ENCODE results near the gene ZNF77. TPM values are rescaled to one million over a fixed set of nuclear protein-coding genes. Genes with fewer than 3 reads are reported as not detected.

ZNF77 gene
- total RNA-seq, 1 donor, result 5.8 TPM

- no peak overlapping the region for H3K27ac ChIP-seq (ENCODE audit: low read depth, low read length)
- H2AFZ ChIP-seq (ENCODE audit: low read length), result no peak overlapping the region
- H3K36me3 ChIP-seq (ENCODE audit: insufficient read depth, low read length), result no peaks in the 10 kb centered on the region
- H3K4me1 ChIP-seq (ENCODE audit: insufficient read depth, low read length), result no peaks in the 10 kb centered on the region
- H3K27me3 ChIP-seq (ENCODE audit: insufficient read depth, low read length), result peaks cover 9% of the 10 kb centered on the region
- no peaks in the 10 kb centered on the region for H3K9me3 ChIP-seq (ENCODE audit: low read depth, low read length)
- H3K4me2 ChIP-seq (ENCODE audit: insufficient read depth, low read length), result no peak overlapping the region
- DNase-seq (ENCODE audit: insufficient read length, low spot score, missing footprints), result peak; percentile 43
- no peak for TF ChIP-seq CTCF (IDR thresholded peaks at IDR 0.05; ENCODE audit: extremely low read depth, low read depth, low read length)
- H4K20me1 ChIP-seq (ENCODE audit: insufficient read depth, low read length), result no peaks in the 10 kb centered on the region
- no peak overlapping the region for H3K4me3 ChIP-seq (ENCODE audit: insufficient read depth, low read length)
- no peaks in the 10 kb centered on the region for H3K79me2 ChIP-seq (ENCODE audit: insufficient read depth, low read length)
Measured at GRCh38 chr19:2989236-2989946, 44.6 kb upstream of the ZNF77 start.

- Histone ChIP-seq H3K27ac (ENCODE audit: low read depth, low read length) (no peak overlapping the region), H3K4me2 (ENCODE audit: insufficient read depth, low read length) (no peak overlapping the region), H4K20me1 (ENCODE audit: insufficient read depth, low read length) (no peaks in the 10 kb centered on the region), H3K79me2 (ENCODE audit: insufficient read depth, low read length) (no peaks in the 10 kb centered on the region), H3K4me3 (ENCODE audit: insufficient read depth, low read length) (no peak overlapping the region), H3K27me3 (ENCODE audit: insufficient read depth, low read length) (peaks cover 9% of the 10 kb centered on the region), H2AFZ (ENCODE audit: low read length) (no peak overlapping the region), H3K36me3 (ENCODE audit: insufficient read depth, low read length) (no peaks in the 10 kb centered on the region), H3K9me3 (ENCODE audit: low read depth, low read length) (no peaks in the 10 kb centered on the region), H3K4me1 (ENCODE audit: insufficient read depth, low read length) (peaks cover 6% of the 10 kb centered on the region)
- no peak for TF ChIP-seq CTCF (IDR thresholded peaks at IDR 0.05; ENCODE audit: extremely low read depth, low read depth, low read length)
- DNase-seq (ENCODE audit: insufficient read length, low spot score, missing footprints), result peak; percentile 50
Measured at GRCh38 chr19:2988568-2988967, 43.8 kb upstream of the ZNF77 start.

GRCh38 chr19:2987797-2988196 lies 43.0 kb upstream of the ZNF77 start:
- no peak for DNase-seq (ENCODE audit: insufficient read length, low spot score, missing footprints)
- Histone ChIP-seq H3K9me3 (ENCODE audit: low read depth, low read length) (no peaks in the 10 kb centered on the region), H3K4me3 (ENCODE audit: insufficient read depth, low read length) (no peak overlapping the region), H3K4me1 (ENCODE audit: insufficient read depth, low read length) (peaks cover 14% of the 10 kb centered on the region), H2AFZ (ENCODE audit: low read length) (no peak overlapping the region), H3K4me2 (ENCODE audit: insufficient read depth, low read length) (no peak overlapping the region), H3K79me2 (ENCODE audit: insufficient read depth, low read length) (no peaks in the 10 kb centered on the region), H4K20me1 (ENCODE audit: insufficient read depth, low read length) (no peaks in the 10 kb centered on the region), H3K27ac (ENCODE audit: low read depth, low read length) (no peak overlapping the region), H3K27me3 (ENCODE audit: insufficient read depth, low read length) (peaks cover 9% of the 10 kb centered on the region), H3K36me3 (ENCODE audit: insufficient read depth, low read length) (no peaks in the 10 kb centered on the region)
- no peak for TF ChIP-seq CTCF (IDR thresholded peaks at IDR 0.05; ENCODE audit: extremely low read depth, low read depth, low read length)

- Histone ChIP-seq H3K4me2 (ENCODE audit: insufficient read depth, low read length) (no peak overlapping the region), H3K27ac (ENCODE audit: low read depth, low read length) (no peak overlapping the region), H3K4me1 (ENCODE audit: insufficient read depth, low read length) (peaks cover 18% of the 10 kb centered on the region), H4K20me1 (ENCODE audit: insufficient read depth, low read length) (no peaks in the 10 kb centered on the region), H3K36me3 (ENCODE audit: insufficient read depth, low read length) (no peaks in the 10 kb centered on the region), H3K9me3 (ENCODE audit: low read depth, low read length) (no peaks in the 10 kb centered on the region), H3K4me3 (ENCODE audit: insufficient read depth, low read length) (no peak overlapping the region), H3K79me2 (ENCODE audit: insufficient read depth, low read length) (no peaks in the 10 kb centered on the region), H2AFZ (ENCODE audit: low read length) (no peak overlapping the region), H3K27me3 (ENCODE audit: insufficient read depth, low read length) (peaks cover 9% of the 10 kb centered on the region)
- TF ChIP-seq CTCF (IDR thresholded peaks at IDR 0.05; ENCODE audit: extremely low read depth, low read depth, low read length), result no peak
- DNase-seq (ENCODE audit: insufficient read length, low spot score, missing footprints), result peak; percentile 69
Measured at GRCh38 chr19:2986951-2987524, 42.3 kb upstream of the ZNF77 start.
